Epithelial cell of proximal tubule (primary cell): ENCODE data around the gene MPPED1. TPM values are rescaled to one million over a fixed set of nuclear protein-coding genes. Genes with fewer than 3 reads are reported as not detected.

Source experiments
- DNase-seq: peaks from one replicate; pipeline ENCODE4 v3.0.0-alpha.2; 2011; ENCODE audit warnings: low read depth
- H3K4me3 ChIP-seq: 2 replicates; pipeline ENCODE4 v1.5.1; 2011; ENCODE audit warnings: low read depth, mild to moderate bottlenecking, low read length
- CTCF ChIP-seq: conservative IDR thresholded peaks from 2 replicates; pipeline ENCODE4 v1.5.1; 2012; ENCODE audit warnings: low read depth, mild to moderate bottlenecking, low read length
- total RNA-seq: library from RNA; depleted of rRNA; stranded (reverse); fragments of >200 nt; gene quantifications from 2 replicates; pipeline ENCODE4 v1.2.3, GENCODE V29; 2015

The MPPED1 gene
- total RNA-seq, 1 donor from 2014 or later, result not detected

- no peak for DNase-seq
- no peak overlapping the region for H3K4me3 ChIP-seq
- no peak for TF ChIP-seq CTCF
Measured at GRCh38 chr22:43462701-43463100, 50.9 kb downstream of the MPPED1 start.

GRCh38 chr22:43464809-43465208 lies 53.0 kb downstream of the MPPED1 start:
- no peak overlapping the region for H3K4me3 ChIP-seq
- TF ChIP-seq CTCF, result no peak
- no peak for DNase-seq

- TF ChIP-seq CTCF, result no peak
- H3K4me3 ChIP-seq, result no peak overlapping the region
- no peak for DNase-seq
Measured at GRCh38 chr22:43465291-43466015, 53.6 kb downstream of the MPPED1 start.

GRCh38 chr22:43466710-43467109 lies 54.9 kb downstream of the MPPED1 start:
- no peak for DNase-seq
- H3K4me3 ChIP-seq, result no peak overlapping the region

GRCh38 chr22:43467216-43467940 lies 55.6 kb downstream of the MPPED1 start:
- peak; percentile 2 for DNase-seq
- no peak for TF ChIP-seq CTCF
- H3K4me3 ChIP-seq, result no peak overlapping the region

More at GRCh38 chr22:43466710-43467109, 54.9 kb downstream of the MPPED1 start:
- TF ChIP-seq CTCF, result no peak

- TF ChIP-seq CTCF, result no peak
- H3K4me3 ChIP-seq, result no peak overlapping the region
- no peak for DNase-seq
Measured at GRCh38 chr22:43470253-43470652, 58.4 kb downstream of the MPPED1 start.
